Measurements from ENCODE around the gene NRCAM. TPM values are rescaled to one million over a fixed set of nuclear protein-coding genes. Genes with fewer than 3 reads are reported as not detected.

NRCAM gene
- total and polyA plus RNA-seq, 2 donors (not counting 1 experiment from before 2014, with no cell fraction given): 0.75 to 4.6 TPM

GRCh38 chr7:108103558-108104298 lies 352.5 kb downstream of the NRCAM start:
- no peak overlapping the region for H3K27ac ChIP-seq (ENCODE audit: low read length in 2 of 2)
- no peak overlapping the region for H3K9ac ChIP-seq (ENCODE audit: low read length)
- H3K27me3 ChIP-seq (replicated peaks in 1 of 4; ENCODE audit: control extremely low read depth in 1 of 4, control insufficient read depth in 3 of 4, insufficient read depth in 4 of 4, low read length in 3 of 4): no peaks in the 10 kb centered on the region
- no peak overlapping the region for H3K4me2 ChIP-seq (replicated peaks; ENCODE audit: low read depth, low read length, poor library complexity, severe bottlenecking)
- peaks cover 24% of the 10 kb centered on the region for H3K27me3 Mint-ChIP-seq
- no peak overlapping the region for H3K4me3 ChIP-seq (ENCODE audit: control extremely low read depth in 1 of 5, extremely low read depth in 1 of 5, insufficient read depth in 1 of 5, low read depth in 2 of 5, low read length in 4 of 5)
- no peaks in the 10 kb centered on the region for H3K9me3 ChIP-seq (ENCODE audit: control extremely low read depth in 1 of 3, control insufficient read depth in 2 of 3, insufficient read depth in 1 of 3, low read length in 2 of 3)
- POLR2A ChIA-PET: no interaction called here
- intact Hi-C loops (cut with micrococcal nuclease): no loop called here
- H3K4me3 Mint-ChIP-seq: no peak overlapping the region
- H3K4me1 Mint-ChIP-seq: no peaks in the 10 kb centered on the region
- no peaks in the 10 kb centered on the region for H3K79me2 ChIP-seq (ENCODE audit: control insufficient read depth, insufficient read depth, low read length)
- ATAC-seq (ENCODE audit: low read depth) (no peak), DNase-seq (no peak)
- H3K9me3 Mint-ChIP-seq (ENCODE audit: insufficient read depth): no peaks in the 10 kb centered on the region
- no peak for TF ChIP-seq EZH2 (IDR thresholded peaks at IDR 0.05; ENCODE audit: borderline replicate concordance, insufficient read depth, low read depth, low read length, poor library complexity, severe bottlenecking)
- TF ChIP-seq CTCF (IDR thresholded peaks at IDR 0.05): no peak
- no peak overlapping the region for H2AFZ ChIP-seq (ENCODE audit: insufficient read depth, low read depth, low read length, poor library complexity, severe bottlenecking)
- H3K27ac Mint-ChIP-seq: no peak overlapping the region
- CTCF ChIA-PET: no interaction called here
- H3K36me3 ChIP-seq (replicated peaks in 1 of 2; ENCODE audit: control extremely low read depth in 1 of 2, control insufficient read depth in 1 of 2, extremely low read depth in 1 of 2, insufficient read depth in 2 of 2, low read length in 1 of 2): no peaks in the 10 kb centered on the region
- 97% methylated on average over 3 of the region's 5 CpGs for WGBS (ENCODE audit: insufficient coverage)
- no peaks in the 10 kb centered on the region for H4K20me1 ChIP-seq (ENCODE audit: control insufficient read depth, insufficient read depth, low read length, poor library complexity, severe bottlenecking)
- H3K4me1 ChIP-seq (ENCODE audit: control insufficient read depth in 2 of 2, insufficient read depth in 2 of 2, low read length in 2 of 2): no peaks in the 10 kb centered on the region

GRCh38 chr7:108102671-108103312 lies 353.4 kb downstream of the NRCAM start:
- Mint-ChIP-seq H3K4me3 (no peak overlapping the region), H3K27me3 (peaks cover 30% of the 10 kb centered on the region), H3K9me3 (ENCODE audit: insufficient read depth) (no peaks in the 10 kb centered on the region), H3K4me1 (no peaks in the 10 kb centered on the region), H3K27ac (no peak overlapping the region)
- intact Hi-C loops (cut with micrococcal nuclease): no loop called here
- 96% methylated on average over 19 of the region's 20 CpGs for WGBS (ENCODE audit: insufficient coverage)
- Histone ChIP-seq H3K4me3 (ENCODE audit: control extremely low read depth in 1 of 5, extremely low read depth in 1 of 5, insufficient read depth in 1 of 5, low read depth in 2 of 5, low read length in 4 of 5) (no peak overlapping the region), H4K20me1 (ENCODE audit: control insufficient read depth, insufficient read depth, low read length, poor library complexity, severe bottlenecking) (no peaks in the 10 kb centered on the region), H3K36me3 (replicated peaks in 1 of 2; ENCODE audit: control extremely low read depth in 1 of 2, control insufficient read depth in 1 of 2, extremely low read depth in 1 of 2, insufficient read depth in 2 of 2, low read length in 1 of 2) (no peaks in the 10 kb centered on the region), H3K9ac (ENCODE audit: low read length) (no peak overlapping the region), H3K79me2 (ENCODE audit: control insufficient read depth, insufficient read depth, low read length) (no peaks in the 10 kb centered on the region), H3K27me3 (replicated peaks in 1 of 4; ENCODE audit: control extremely low read depth in 1 of 4, control insufficient read depth in 3 of 4, insufficient read depth in 4 of 4, low read length in 3 of 4) (no peaks in the 10 kb centered on the region), H3K4me2 (replicated peaks; ENCODE audit: low read depth, low read length, poor library complexity, severe bottlenecking) (no peak overlapping the region), H2AFZ (ENCODE audit: insufficient read depth, low read depth, low read length, poor library complexity, severe bottlenecking) (no peak overlapping the region), H3K27ac (ENCODE audit: low read length in 2 of 2) (no peak overlapping the region), H3K9me3 (ENCODE audit: control extremely low read depth in 1 of 3, control insufficient read depth in 2 of 3, insufficient read depth in 1 of 3, low read length in 2 of 3) (no peaks in the 10 kb centered on the region), H3K4me1 (ENCODE audit: control insufficient read depth in 2 of 2, insufficient read depth in 2 of 2, low read length in 2 of 2) (no peaks in the 10 kb centered on the region)
- ChIA-PET CTCF (interaction anchor here (1.4 kb wide), 1 partner anchor 43 kb away, joined by 4 read pairs; no protein-coding TSS in a partner anchor), POLR2A (no interaction called here)
- TF ChIP-seq CTCF (IDR thresholded peaks at IDR 0.05) (no peak), EZH2 (IDR thresholded peaks at IDR 0.05; ENCODE audit: borderline replicate concordance, insufficient read depth, low read depth, low read length, poor library complexity, severe bottlenecking) (no peak)
- DNase-seq: no peak
- ATAC-seq (ENCODE audit: low read depth): no peak

Measured in B cell (primary cell).